GM23338 (cell line): ENCODE results near the gene CALML5. TPM values are rescaled to one million over a fixed set of nuclear protein-coding genes. Genes with fewer than 3 reads are reported as not detected.

Experiments used
- ATAC-seq: fragments of 200-7000 bp; cut with Tn5 transposase; 3 replicates; pipeline ENCODE4 v1.9.1; 2020
- DNase-seq: peaks from one replicate; pipeline ENCODE4 v3.0.0-alpha.2; 2015; ENCODE audit warnings: low spot score
- H2AFZ ChIP-seq: fragments of 200-600 bp; sonication (generic); 2 replicates; pipeline ENCODE4 v1.8.0; 2016; ENCODE audit warnings: antibody characterized with exemption, mild to moderate bottlenecking, moderate library complexity
- H3F3A ChIP-seq: fragments of 200-600 bp; sonication (generic); replicated peaks from 2 replicates; pipeline ENCODE4 v1.8.0; 2017; ENCODE audit warnings: antibody characterized with exemption, mixed run types, low read depth
- H3K27ac ChIP-seq: fragments of 200-600 bp; sonication (generic); 2 replicates; pipeline ENCODE4 v1.6.1; 2016; ENCODE audit warnings: low read depth
- H3K27me3 ChIP-seq: fragments of 200-600 bp; sonication (generic); 2 replicates; pipeline ENCODE4 v1.8.0; 2016; ENCODE audit warnings: mild to moderate bottlenecking, mixed run types, moderate library complexity; ENCODE audit not compliant: insufficient read depth
- H3K36me3 ChIP-seq: fragments of 200-600 bp; sonication (generic); 2 replicates; pipeline ENCODE4 v1.8.0; 2016; ENCODE audit warnings: mild to moderate bottlenecking; ENCODE audit not compliant: insufficient read depth
- H3K4me1 ChIP-seq: fragments of 200-600 bp; sonication (generic); 2 replicates; pipeline ENCODE4 v1.8.0; 2016; ENCODE audit warnings: mild to moderate bottlenecking, moderate library complexity; ENCODE audit not compliant: insufficient read depth
- H3K4me2 ChIP-seq: fragments of 200-600 bp; sonication (generic); 2 replicates; pipeline ENCODE4 v1.7.1; 2017; ENCODE audit warnings: mixed run types
- H3K4me3 ChIP-seq: fragments of 200-600 bp; sonication (generic); 2 replicates; pipeline ENCODE4 v1.6.1; 2016; ENCODE audit warnings: mixed run types
- H3K79me2 ChIP-seq: fragments of 200-600 bp; sonication (generic); replicated peaks from 2 replicates; pipeline ENCODE4 v1.8.0; 2017; ENCODE audit warnings: mild to moderate bottlenecking; ENCODE audit not compliant: insufficient read depth
- H3K9me2 ChIP-seq: fragments of 200-600 bp; sonication (generic); 2 replicates; pipeline ENCODE4 v1.8.0; 2017; ENCODE audit not compliant: insufficient read depth
- H4K20me1 ChIP-seq: fragments of 200-600 bp; sonication (generic); replicated peaks from 2 replicates; pipeline ENCODE4 v1.8.0; 2017; ENCODE audit warnings: mild to moderate bottlenecking; ENCODE audit not compliant: insufficient read depth
- H3K27ac Mint-ChIP-seq: 2 replicates; pipeline ENCODE4 v1.8.0; 2020; ENCODE audit warnings: inconsistent platforms, mild to moderate bottlenecking, moderate library complexity, mixed read lengths
- H3K27me3 Mint-ChIP-seq: 3 replicates; pipeline ENCODE4 v1.8.0; 2022; ENCODE audit warnings: low read depth, mild to moderate bottlenecking, moderate library complexity, mixed read lengths, inconsistent platforms; ENCODE audit not compliant: insufficient read depth, poor library complexity
- H3K36me3 Mint-ChIP-seq: 3 replicates; pipeline ENCODE4 v1.8.0; 2021; ENCODE audit warnings: low read depth, mild to moderate bottlenecking, inconsistent platforms, moderate library complexity, mixed read lengths
- H3K4me1 Mint-ChIP-seq: 3 replicates; pipeline ENCODE4 v1.8.0; 2020; ENCODE audit warnings: mild to moderate bottlenecking, inconsistent platforms, mixed read lengths
- H3K4me3 Mint-ChIP-seq: 3 replicates; pipeline ENCODE4 v1.8.0; 2021; ENCODE audit warnings: moderate library complexity, mild to moderate bottlenecking, inconsistent platforms, mixed read lengths
- H3K9me3 Mint-ChIP-seq: 3 replicates; pipeline ENCODE4 v1.8.0; 2020; ENCODE audit warnings: moderate library complexity, mild to moderate bottlenecking, inconsistent platforms, mixed read lengths
- EZH2 ChIP-seq: fragments of 200-600 bp; sonication (generic); IDR thresholded peaks from one replicate; pipeline ENCODE4 v1.8.0; 2017; ENCODE audit warnings: antibody characterized with exemption, mild to moderate bottlenecking, low read depth; ENCODE audit not compliant: unreplicated experiment
- EZH2phosphoT487 ChIP-seq: fragments of 200-600 bp; sonication (generic); IDR thresholded peaks from one replicate; pipeline ENCODE4 v1.8.1; 2018; ENCODE audit warnings: antibody characterized with exemption; ENCODE audit not compliant: unreplicated experiment
- NANOG ChIP-seq: IDR thresholded peaks from 2 replicates; pipeline ENCODE4 v1.6.1; 2016; ENCODE audit warnings: antibody characterized with exemption, borderline replicate concordance
- REST ChIP-seq: IDR thresholded peaks from one replicate; pipeline ENCODE4 v1.6.1; 2018; ENCODE audit warnings: antibody characterized with exemption; ENCODE audit not compliant: unreplicated experiment
- STAT1 ChIP-seq: IDR thresholded peaks from one replicate; pipeline ENCODE4 v1.6.1; 2016; ENCODE audit warnings: antibody characterized with exemption; ENCODE audit not compliant: unreplicated experiment
- ZNF114 ChIP-seq: fragments of 250-450 bp; sonication (Bioruptor Pico); IDR thresholded peaks from 2 replicates; pipeline ENCODE4 v1.5.0; 2020; ENCODE audit warnings: mild to moderate bottlenecking, moderate library complexity
- ZNF331 ChIP-seq: fragments of 250-450 bp; sonication (Bioruptor Pico); IDR thresholded peaks from 2 replicates; pipeline ENCODE4 v1.5.0; 2020; ENCODE audit warnings: low read depth, mild to moderate bottlenecking, moderate library complexity
- polyA plus RNA-seq: library from polyadenylated mRNA; unstranded; fragments of >200 nt; fragmentation: Nextera tagmentation; extraction: Ambion mirVana; gene quantifications from 2 replicates; pipeline ENCODE4 v1.2.1, GENCODE V29; 2016
- total RNA-seq: library from RNA; depleted of rRNA; stranded (reverse); fragments of >200 nt; shearing (Covaris generic); gene quantifications from 2 replicates; pipeline ENCODE4 v1.2.3, GENCODE V29; 2014
- TF ChIP-seq, protein P1 (sequence below): IDR thresholded peaks from 2 replicates; pipeline ENCODE4 v1.6.1; 2016; ENCODE audit warnings: antibody characterized with exemption
- TF ChIP-seq, protein P2 (sequence below): fragments of 250-450 bp; sonication (Bioruptor Pico); IDR thresholded peaks from 2 replicates; pipeline ENCODE4 v1.5.0; 2020; ENCODE audit warnings: mild to moderate bottlenecking, moderate library complexity

CALML5 gene
- total and polyA plus RNA-seq, 2 experiments from 2014 or later = 0.40 TPM; not detected in 1

GRCh38 chr10:5526691-5527331, 27.4 kb upstream of the CALML5 start:
- Histone ChIP-seq H3K27ac (no peak overlapping the region), H4K20me1 (no peaks in the 10 kb centered on the region), H3K4me1 (peaks cover 5% of the 10 kb centered on the region; the same call in 1 of the 2 replicates), H3K36me3 (no peaks in the 10 kb centered on the region), H3F3A (no peaks in the 10 kb centered on the region), H3K9me2 (no peaks in the 10 kb centered on the region), H3K27me3 (no peaks in the 10 kb centered on the region), H3K4me2 (no peak overlapping the region), H2AFZ (peak overlapping the region; percentile 56), H3K4me3 (no peak overlapping the region), H3K79me2 (no peaks in the 10 kb centered on the region)
- no peak for TF ChIP-seq EZH2
- TF ChIP-seq ZNF114 (CRISPR knock-in tag) = no peak
- TF ChIP-seq NANOG = no peak
- TF ChIP-seq ZNF331 (CRISPR knock-in tag) = no peak
- TF ChIP-seq, protein P1, sequence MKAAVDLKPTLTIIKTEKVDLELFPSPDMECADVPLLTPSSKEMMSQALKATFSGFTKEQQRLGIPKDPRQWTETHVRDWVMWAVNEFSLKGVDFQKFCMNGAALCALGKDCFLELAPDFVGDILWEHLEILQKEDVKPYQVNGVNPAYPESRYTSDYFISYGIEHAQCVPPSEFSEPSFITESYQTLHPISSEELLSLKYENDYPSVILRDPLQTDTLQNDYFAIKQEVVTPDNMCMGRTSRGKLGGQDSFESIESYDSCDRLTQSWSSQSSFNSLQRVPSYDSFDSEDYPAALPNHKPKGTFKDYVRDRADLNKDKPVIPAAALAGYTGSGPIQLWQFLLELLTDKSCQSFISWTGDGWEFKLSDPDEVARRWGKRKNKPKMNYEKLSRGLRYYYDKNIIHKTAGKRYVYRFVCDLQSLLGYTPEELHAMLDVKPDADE = no peak
- no peak for TF ChIP-seq STAT1
- TF ChIP-seq REST = no peak
- TF ChIP-seq, protein P2, sequence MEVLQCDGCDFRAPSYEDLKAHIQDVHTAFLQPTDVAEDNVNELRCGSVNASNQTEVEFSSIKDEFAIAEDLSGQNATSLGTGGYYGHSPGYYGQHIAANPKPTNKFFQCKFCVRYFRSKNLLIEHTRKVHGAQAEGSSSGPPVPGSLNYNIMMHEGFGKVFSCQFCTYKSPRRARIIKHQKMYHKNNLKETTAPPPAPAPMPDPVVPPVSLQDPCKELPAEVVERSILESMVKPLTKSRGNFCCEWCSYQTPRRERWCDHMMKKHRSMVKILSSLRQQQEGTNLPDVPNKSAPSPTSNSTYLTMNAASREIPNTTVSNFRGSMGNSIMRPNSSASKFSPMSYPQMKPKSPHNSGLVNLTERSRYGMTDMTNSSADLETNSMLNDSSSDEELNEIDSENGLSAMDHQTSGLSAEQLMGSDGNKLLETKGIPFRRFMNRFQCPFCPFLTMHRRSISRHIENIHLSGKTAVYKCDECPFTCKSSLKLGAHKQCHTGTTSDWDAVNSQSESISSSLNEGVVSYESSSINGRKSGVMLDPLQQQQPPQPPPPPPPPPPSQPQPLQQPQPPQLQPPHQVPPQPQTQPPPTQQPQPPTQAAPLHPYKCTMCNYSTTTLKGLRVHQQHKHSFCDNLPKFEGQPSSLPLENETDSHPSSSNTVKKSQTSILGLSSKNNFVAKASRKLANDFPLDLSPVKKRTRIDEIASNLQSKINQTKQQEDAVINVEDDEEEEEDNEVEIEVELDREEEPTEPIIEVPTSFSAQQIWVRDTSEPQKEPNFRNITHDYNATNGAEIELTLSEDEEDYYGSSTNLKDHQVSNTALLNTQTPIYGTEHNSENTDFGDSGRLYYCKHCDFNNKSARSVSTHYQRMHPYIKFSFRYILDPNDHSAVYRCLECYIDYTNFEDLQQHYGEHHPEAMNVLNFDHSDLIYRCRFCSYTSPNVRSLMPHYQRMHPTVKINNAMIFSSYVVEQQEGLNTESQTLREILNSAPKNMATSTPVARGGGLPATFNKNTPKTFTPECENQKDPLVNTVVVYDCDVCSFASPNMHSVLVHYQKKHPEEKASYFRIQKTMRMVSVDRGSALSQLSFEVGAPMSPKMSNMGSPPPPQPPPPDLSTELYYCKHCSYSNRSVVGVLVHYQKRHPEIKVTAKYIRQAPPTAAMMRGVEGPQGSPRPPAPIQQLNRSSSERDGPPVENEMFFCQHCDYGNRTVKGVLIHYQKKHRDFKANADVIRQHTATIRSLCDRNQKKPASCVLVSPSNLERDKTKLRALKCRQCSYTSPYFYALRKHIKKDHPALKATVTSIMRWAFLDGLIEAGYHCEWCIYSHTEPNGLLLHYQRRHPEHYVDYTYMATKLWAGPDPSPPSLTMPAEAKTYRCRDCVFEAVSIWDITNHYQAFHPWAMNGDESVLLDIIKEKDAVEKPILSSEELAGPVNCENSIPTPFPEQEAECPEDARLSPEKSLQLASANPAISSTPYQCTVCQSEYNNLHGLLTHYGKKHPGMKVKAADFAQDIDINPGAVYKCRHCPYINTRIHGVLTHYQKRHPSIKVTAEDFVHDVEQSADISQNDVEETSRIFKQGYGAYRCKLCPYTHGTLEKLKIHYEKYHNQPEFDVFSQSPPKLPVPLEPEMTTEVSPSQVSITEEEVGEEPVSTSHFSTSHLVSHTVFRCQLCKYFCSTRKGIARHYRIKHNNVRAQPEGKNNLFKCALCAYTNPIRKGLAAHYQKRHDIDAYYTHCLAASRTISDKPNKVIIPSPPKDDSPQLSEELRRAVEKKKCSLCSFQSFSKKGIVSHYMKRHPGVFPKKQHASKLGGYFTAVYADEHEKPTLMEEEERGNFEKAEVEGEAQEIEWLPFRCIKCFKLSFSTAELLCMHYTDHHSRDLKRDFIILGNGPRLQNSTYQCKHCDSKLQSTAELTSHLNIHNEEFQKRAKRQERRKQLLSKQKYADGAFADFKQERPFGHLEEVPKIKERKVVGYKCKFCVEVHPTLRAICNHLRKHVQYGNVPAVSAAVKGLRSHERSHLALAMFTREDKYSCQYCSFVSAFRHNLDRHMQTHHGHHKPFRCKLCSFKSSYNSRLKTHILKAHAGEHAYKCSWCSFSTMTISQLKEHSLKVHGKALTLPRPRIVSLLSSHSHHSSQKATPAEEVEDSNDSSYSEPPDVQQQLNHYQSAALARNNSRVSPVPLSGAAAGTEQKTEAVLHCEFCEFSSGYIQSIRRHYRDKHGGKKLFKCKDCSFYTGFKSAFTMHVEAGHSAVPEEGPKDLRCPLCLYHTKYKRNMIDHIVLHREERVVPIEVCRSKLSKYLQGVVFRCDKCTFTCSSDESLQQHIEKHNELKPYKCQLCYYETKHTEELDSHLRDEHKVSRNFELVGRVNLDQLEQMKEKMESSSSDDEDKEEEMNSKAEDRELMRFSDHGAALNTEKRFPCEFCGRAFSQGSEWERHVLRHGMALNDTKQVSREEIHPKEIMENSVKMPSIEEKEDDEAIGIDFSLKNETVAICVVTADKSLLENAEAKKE (CRISPR knock-in tag) = no peak
- TF ChIP-seq EZH2phosphoT487 = no peak
- no peaks in the 10 kb centered on the region for H3K36me3 Mint-ChIP-seq
- H3K27ac Mint-ChIP-seq = no peak overlapping the region
- DNase-seq (no peak), ATAC-seq (no peak)
- no peak overlapping the region for H3K4me3 Mint-ChIP-seq
- H3K9me3 Mint-ChIP-seq = peaks cover 3% of the 10 kb centered on the region; the same call in 2 of the 3 replicates
- peaks cover 13% of the 10 kb centered on the region for H3K4me1 Mint-ChIP-seq
- peaks cover 20% of the 10 kb centered on the region for H3K27me3 Mint-ChIP-seq
